Hematopoietic multipotent progenitor cell treated with erythropoietin and hydrocortisone succinate and interleukin-3 and kit ligand, for 8 days (in vitro differentiated cells): Measurements from ENCODE around the gene LAMA5.

Source experiments
- DNase-seq: peaks from one replicate; pipeline ENCODE4 v3.0.0-alpha.2; 2015

LAMA5 gene

GRCh38 chr20:62313021-62313420, 54.1 kb downstream of the LAMA5 start:
- DNase-seq: no peak

GRCh38 chr20:62312662-62312977, 54.5 kb downstream of the LAMA5 start:
- DNase-seq: no peak

GRCh38 chr20:62311832-62312661, 55.1 kb downstream of the LAMA5 start:
- no peak for DNase-seq

GRCh38 chr20:62311150-62311549, 56.0 kb downstream of the LAMA5 start:
- no peak for DNase-seq

DNA sequence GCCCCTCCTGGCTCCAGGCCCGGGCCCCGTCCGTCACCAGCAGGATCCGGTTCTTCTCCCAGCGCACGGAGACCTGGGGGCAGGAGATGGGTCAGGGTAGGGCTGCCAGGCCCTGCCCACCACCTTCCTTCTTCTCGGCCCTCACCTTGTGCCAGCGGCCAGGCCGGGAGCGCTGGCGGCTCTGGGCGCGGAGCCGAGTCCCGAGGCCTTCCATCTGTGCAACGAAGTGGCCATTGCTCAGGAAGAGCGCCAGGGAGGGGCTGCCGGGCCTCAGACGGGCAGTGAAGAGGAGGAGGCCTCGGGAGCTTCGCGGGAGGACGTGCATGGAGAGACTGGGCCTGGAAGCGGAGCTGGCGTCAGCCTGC, 56.4 kb downstream of the LAMA5 start:
- no peak for DNase-seq

GRCh38 chr20:62309947-62310756, 57.0 kb downstream of the LAMA5 start:
- DNase-seq: no peak

- no peak for DNase-seq
Observed at GRCh38 chr20:62309198-62309944, 57.7 kb downstream of the LAMA5 start.

DNA sequence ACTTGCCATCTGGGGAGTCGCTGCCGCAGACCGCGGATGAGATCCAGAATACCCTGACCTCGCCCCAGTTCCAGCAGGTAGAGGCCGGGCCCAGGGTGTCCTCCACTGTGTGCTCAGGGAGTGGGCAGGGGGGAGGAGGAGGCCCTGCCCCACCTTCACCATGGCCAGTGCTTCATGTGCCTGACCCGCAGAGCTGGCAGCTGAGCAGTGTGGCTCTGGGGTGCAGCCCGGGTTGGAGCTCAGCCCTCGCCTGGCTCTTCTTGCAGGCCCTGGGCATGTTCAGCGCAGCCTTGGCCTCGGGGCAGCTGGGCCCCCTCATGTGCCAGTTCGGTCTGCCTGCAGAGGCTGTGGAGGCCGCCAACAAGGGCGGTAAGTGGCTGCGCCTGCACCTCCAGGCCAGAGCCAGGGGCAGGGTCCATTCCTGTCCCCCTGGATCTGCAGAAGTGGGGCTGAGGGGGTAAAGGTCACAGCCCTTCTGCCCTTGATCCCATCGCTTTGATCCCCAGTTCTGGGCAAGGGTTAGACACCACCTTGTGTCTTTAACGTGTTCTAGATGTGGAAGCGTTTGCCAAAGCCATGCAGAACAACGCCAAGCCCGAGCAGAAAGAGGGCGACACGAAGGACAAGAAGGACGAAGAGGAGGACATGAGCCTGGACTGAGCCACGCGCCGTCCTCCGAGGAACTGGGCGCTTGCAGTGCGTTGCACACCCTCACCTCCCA, 58.9 kb downstream of the LAMA5 start:
- DNase-seq: no peak

- DNase-seq: no peak
Observed at GRCh38 chr20:62307226-62308101, 59.6 kb downstream of the LAMA5 start.

DNA sequence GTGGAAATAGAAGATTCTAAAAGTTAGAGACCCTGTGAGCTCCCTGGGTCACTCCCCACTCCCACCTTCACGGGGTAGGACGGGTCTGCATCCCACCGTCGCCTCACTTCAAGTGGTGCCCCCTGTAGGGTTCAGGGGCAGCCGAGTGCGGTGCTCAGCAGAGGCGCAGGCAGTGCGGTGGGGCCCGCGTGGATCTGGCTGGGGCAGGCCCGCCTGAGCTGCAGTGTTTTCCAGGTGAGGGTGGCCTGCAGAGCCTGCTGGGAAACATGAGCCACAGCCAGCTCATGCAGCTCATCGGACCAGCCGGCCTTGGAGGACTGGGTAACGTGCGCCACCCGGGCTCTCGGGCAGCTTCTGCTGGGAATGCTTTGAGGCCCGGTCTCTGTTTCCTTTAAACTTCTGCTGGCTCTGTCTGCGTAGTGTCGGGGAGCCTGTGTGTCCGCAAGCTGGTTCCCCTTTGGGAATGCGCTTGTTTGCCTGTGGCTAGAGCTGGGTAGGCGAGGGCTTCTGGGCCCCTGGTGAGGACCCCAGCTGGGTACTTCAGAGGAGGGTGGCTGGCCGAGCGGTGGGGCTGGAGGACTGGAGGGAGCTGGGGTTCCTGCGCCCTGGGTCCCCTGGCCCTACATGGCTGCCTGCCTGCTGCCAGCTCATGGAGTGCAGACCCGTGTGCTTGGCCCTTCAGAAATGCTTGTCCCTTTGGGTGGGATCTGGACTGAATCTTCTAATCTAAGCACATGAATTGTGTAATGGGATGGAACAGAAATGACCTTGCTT, 60.5 kb downstream of the LAMA5 start:
- DNase-seq: no peak

DNA sequence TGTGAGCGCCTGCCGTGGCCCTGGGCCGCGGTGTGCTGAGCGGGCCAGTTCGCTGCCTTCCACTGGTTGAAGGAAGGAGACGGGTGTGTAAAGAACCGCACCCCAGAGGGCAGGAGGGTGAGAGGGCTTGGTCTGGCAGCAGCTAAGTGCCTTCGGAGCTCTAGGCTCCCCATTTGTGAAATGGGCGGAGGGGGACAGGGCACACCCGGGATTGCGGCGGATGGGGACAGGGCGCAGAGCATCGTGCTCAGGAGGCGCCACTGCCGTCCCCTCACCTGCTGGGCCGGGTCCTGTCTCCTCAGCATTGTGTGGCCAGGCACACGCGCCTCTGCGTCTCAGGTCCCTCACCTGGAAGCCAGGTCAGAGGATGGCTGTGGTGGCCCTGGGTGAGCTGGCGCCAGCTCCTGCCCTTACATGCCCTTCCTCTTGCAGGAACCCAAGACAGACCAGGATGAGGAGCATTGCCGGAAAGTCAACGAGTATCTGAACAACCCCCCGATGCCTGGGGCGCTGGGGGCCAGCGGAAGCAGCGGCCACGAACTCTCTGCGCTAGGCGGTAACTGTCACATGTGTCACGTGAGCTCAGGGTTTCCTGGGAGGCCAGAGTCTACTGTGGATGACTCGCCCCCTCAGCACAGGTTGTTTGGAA, 61.2 kb downstream of the LAMA5 start:
- DNase-seq: no peak

GRCh38 chr20:62305149-62305764, 61.9 kb downstream of the LAMA5 start:
- no peak for DNase-seq

DNA sequence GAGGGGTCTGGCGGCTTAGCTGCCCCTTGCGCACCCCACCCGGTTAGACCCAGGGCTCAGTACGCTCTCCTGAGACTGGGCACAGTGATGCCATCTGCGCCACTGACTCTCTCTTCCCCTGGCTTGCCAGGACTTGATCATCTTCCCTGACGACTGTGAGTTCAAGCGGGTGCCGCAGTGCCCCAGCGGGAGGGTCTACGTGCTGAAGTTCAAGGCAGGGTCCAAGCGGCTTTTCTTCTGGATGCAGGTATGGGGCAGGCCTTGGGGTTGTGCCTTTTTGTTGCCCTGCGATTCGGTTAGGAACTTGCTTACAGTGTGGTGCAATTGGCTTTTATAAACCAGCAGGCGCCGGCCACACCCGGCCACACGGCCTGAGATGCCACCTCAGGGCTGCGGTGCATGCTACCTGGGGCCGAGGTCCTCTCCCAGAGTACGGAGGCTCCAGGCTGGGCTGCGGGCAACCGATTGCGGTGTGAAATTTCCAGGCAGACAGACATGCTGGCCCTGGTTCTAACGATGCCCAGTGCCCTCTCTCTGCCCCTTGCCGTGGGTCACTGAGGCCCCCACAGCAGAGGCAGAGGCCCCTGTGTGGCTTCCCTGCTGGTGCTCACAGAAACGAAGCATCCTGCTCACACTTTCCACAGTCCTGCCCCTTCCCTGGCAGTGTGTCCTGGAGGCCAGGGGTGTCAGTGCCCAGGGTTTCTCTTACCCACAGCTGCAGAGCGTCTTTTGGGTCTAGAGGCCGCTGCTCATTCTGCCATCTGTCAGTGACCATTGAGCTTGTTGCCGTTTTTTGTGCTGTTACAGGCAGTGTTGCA, 62.6 kb downstream of the LAMA5 start:
- DNase-seq: no peak

DNA sequence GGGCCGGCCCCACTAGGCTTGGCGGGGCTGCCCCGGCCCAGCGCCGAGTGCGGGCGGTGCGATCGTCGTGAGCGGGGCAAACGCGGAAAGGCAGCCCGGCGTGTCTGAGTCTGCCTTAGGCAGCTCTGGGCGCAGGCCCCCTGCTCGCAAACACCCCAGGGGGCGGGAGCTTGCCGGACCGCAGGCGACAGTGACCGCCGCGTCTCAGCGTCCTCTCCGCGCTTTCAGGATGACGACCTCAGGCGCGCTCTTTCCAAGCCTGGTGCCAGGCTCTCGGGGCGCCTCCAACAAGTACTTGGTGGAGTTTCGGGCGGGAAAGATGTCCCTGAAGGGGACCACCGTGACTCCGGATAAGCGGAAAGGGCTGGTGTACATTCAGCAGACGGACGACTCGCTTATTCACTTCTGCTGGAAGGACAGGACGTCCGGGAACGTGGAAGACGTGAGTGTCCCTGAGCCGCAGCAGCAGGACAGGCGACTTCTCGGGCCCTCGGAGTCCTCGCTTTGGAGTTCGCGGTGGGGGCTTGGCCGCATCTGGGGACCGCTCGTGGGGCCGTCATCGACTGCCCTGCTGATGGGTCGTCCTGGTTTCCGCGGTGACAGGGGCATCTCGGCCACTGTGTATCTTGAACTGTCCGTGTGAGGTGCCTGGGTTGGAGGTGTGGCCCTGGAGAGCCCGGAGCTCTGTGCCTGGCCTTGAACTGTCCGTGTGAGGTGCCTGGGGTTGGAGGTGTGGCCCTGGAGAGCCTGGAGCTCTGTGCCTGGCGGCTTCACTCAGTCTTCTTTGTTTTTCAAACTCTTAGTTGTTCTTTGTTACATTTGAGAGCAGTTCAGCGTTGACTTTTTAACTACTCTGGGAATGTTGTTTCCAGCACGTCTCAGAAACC, 63.5 kb downstream of the LAMA5 start:
- DNase-seq: peak; percentile 27

DNA sequence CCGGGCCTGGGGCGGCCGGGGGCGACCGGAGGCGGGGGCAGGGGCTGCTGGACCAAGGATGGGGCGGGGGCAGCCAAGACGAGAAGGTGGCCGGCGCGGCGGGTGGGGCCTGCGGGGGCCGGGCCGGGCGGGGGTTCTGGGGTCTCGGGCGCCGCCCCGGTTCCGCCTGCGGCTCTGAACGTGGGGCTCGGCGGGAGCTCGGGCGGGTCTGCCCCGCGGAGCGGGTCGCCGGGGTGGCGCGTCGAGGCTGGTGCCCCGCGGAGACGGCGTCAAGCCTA, 64.1 kb downstream of the LAMA5 start:
- DNase-seq: no peak

GRCh38 chr20:62302341-62303061, 64.6 kb downstream of the LAMA5 start, which contains the start of gene ADRM1:
Gene ADRM1, plus strand, starts transcription at chr20:62302997. Its CDS starts 572 bp downstream, at chr20:62303569.
- peak; percentile 95 for DNase-seq

DNA sequence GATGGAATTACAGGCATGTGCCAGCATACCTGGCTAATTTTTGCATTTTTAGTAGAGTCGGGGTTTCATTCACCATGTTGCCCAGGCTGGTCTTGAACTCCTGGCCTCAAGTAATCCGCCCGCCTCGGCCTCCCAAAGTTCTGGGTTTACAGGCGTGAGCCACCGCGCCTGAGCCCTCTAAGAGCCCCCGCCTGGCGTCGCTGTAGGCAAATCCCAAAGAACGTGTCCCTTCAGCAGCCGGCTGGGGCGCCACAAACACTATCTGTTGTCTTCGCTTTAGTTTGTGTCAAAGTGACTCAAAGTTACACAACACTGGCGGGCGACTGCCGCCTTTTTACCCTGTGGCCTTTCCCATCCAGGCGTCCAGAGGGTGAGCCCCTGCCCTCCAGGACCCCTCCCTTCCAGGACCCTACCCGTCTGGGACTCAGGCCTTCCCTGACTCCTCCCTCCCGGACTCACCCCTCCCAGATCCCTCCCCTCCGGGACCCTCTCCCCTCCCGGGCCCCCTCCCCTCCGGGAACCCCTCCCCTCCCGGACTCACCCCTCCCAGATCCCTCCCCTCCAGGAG, 65.3 kb downstream of the LAMA5 start:
- DNase-seq: peak; percentile 97
